K562 (cell line): ENCODE measurements around the gene ANKRD23. TPM values are rescaled to one million over a fixed set of nuclear protein-coding genes. Genes with fewer than 3 reads are reported as not detected.

Source experiments
- CHD4 ChIP-seq: fragments of 200-600 bp; sonication (generic); IDR thresholded peaks from 3 replicates; pipeline ENCODE4 v1.6.1; 2012; ENCODE audit warnings: low read depth, mild to moderate bottlenecking, mixed read lengths, low read length, inconsistent platforms; ENCODE audit not compliant: insufficient read depth, insufficient replicate concordance, poor library complexity, severe bottlenecking
- CTBP1 ChIP-seq: fragments of 450-650 bp; IDR thresholded peaks from 2 replicates; pipeline ENCODE4 v1.6.1; 2016; ENCODE audit warnings: borderline replicate concordance
- DMBX1 ChIP-seq: fragments of 250-450 bp; sonication (Bioruptor Pico); IDR thresholded peaks from 2 replicates; pipeline ENCODE4 v1.8.0; 2022; ENCODE audit warnings: inconsistent platforms, mild to moderate bottlenecking, moderate library complexity, borderline replicate concordance
- DNMT1 ChIP-seq: fragments of 450-650 bp; IDR thresholded peaks from 2 replicates; pipeline ENCODE4 v1.6.1; 2016; ENCODE audit warnings: antibody characterized with exemption, mild to moderate bottlenecking
- EWSR1 ChIP-seq: fragments of 450-650 bp; IDR thresholded peaks from 2 replicates; pipeline ENCODE4 v1.6.1; 2018; ENCODE audit warnings: borderline replicate concordance, mild to moderate bottlenecking, low read depth, moderate library complexity; ENCODE audit not compliant: partially characterized antibody
- FOS ChIP-seq: IDR thresholded peaks from 3 replicates; pipeline ENCODE4 v1.6.1; 2011; ENCODE audit not compliant: insufficient read length; ENCODE audit errors: extremely low read depth
- HDAC2 ChIP-seq: fragments of 450-650 bp; IDR thresholded peaks from 2 replicates; pipeline ENCODE4 v1.6.1; 2016; ENCODE audit warnings: mild to moderate bottlenecking
- L3MBTL2 ChIP-seq: fragments of 450-650 bp; IDR thresholded peaks from 2 replicates; pipeline ENCODE4 v1.6.1; 2016; ENCODE audit warnings: mild to moderate bottlenecking, moderate library complexity
- NBN ChIP-seq: fragments of 450-650 bp; IDR thresholded peaks from 2 replicates; pipeline ENCODE4 v1.6.1; 2016; ENCODE audit warnings: low read depth, mild to moderate bottlenecking
- NFE2L1 ChIP-seq: fragments of 450-650 bp; IDR thresholded peaks from 2 replicates; pipeline ENCODE4 v1.6.1; 2016; ENCODE audit warnings: missing genetic modification characterization, low read depth, mild to moderate bottlenecking, missing compliant biosample characterization, moderate library complexity, borderline replicate concordance
- NR4A1 ChIP-seq, 2 experiments: fragments of 250-450 bp in 1 of 2; fragments of 450-650 bp in 1 of 2; sonication (Bioruptor Pico) in 1 of 2; IDR thresholded peaks; 2 replicates each; pipeline versions ENCODE4 v1.4.0 to v1.6.1; 2016 to 2020; ENCODE audit warnings: mild to moderate bottlenecking in 2 of 2, missing compliant biosample characterization in 1 of 2, missing genetic modification characterization in 1 of 2, moderate library complexity in 1 of 2
- SMAD1 ChIP-seq: fragments of 150-350 bp; IDR thresholded peaks from 2 replicates; pipeline ENCODE4 v1.6.1; 2014; ENCODE audit warnings: low read length, low read depth; ENCODE audit not compliant: partially characterized antibody
- SMAD4 ChIP-seq: fragments of 250-450 bp; sonication (Bioruptor Pico); conservative IDR thresholded peaks from 2 replicates; pipeline ENCODE4 v1.8.0; 2021; ENCODE audit warnings: inconsistent platforms, mild to moderate bottlenecking, moderate library complexity
- SUPT5H ChIP-seq: fragments of 450-650 bp; IDR thresholded peaks from 2 replicates; pipeline ENCODE4 v1.6.1; 2016
- TEAD4 ChIP-seq, 2 experiments: sonication (generic) in 1 of 2; formaldehyde crosslinking in 1 of 2; IDR thresholded peaks; 2 replicates each; pipeline versions ENCODE4 v1.6.1 to v1.8.0; 2012 to 2022; ENCODE audit warnings: borderline replicate concordance in 1 of 2, inconsistent platforms in 1 of 2, low read length in 1 of 2, mild to moderate bottlenecking in 1 of 2, missing genetic modification reagents in 1 of 2
- TRIM28 ChIP-seq: fragments of 450-650 bp; IDR thresholded peaks from 2 replicates; pipeline ENCODE4 v1.6.1; 2017
- ZNF217 ChIP-seq: sonication (generic); formaldehyde crosslinking; IDR thresholded peaks from 2 replicates; pipeline ENCODE4 v1.8.0; 2022; ENCODE audit warnings: mild to moderate bottlenecking, missing genetic modification reagents
- ZNF274 ChIP-seq: IDR thresholded peaks from 2 replicates; pipeline ENCODE4 v1.6.1; 2011; ENCODE audit warnings: low read depth, mild to moderate bottlenecking, low read length, moderate library complexity, borderline replicate concordance
- ZNF408 ChIP-seq: fragments of 250-450 bp; sonication (Bioruptor Pico); IDR thresholded peaks from 2 replicates; pipeline ENCODE4 v1.4.0; 2020; ENCODE audit warnings: low read depth, mild to moderate bottlenecking, moderate library complexity
- ZNF696 ChIP-seq: fragments of 250-450 bp; sonication (Bioruptor Pico); conservative IDR thresholded peaks from 2 replicates; pipeline ENCODE4 v1.4.0; 2020; ENCODE audit warnings: mild to moderate bottlenecking, moderate library complexity
- ZNF77 ChIP-seq: fragments of 250-450 bp; sonication (Bioruptor Pico); IDR thresholded peaks from 2 replicates; pipeline ENCODE4 v1.5.0; 2020
- polyA plus RNA-seq, 8 experiments: library from polyadenylated mRNA; depleted of rRNA in 4 of 8; stranded (reverse) in 5 of 8; unstranded in 3 of 8; fragments of >200 nt; fragmentation: Nextera tagmentation in 2 of 8; fragmentation: Illumina TruSeq in 1 of 8; extraction: Ambion mirVana in 2 of 8; extraction: Trizol in 1 of 8; gene quantifications; 2 replicates each; pipeline versions ENCODE4 v1.2.1 to v1.2.3, GENCODE V29; 2011 to 2014; ENCODE audit warnings: inconsistent platforms in 1 of 8, missing spikeins in 1 of 8
- total RNA-seq, 7 experiments: library from RNA; depleted of rRNA in 6 of 7; stranded (reverse); fragments of >200 nt in 6 of 7; fragmentation: Illumina TruSeq in 2 of 7; extraction: Trizol in 2 of 7; gene quantifications; 2 replicates each; pipeline versions ENCODE4 v1.2.1 to v1.2.3, GENCODE V29; 2011 to 2021; ENCODE audit warnings: low replicate concordance in 1 of 7
- TF ChIP-seq, protein P1 (sequence below): sonication (generic); formaldehyde crosslinking; IDR thresholded peaks from 2 replicates; pipeline ENCODE4 v1.5.0; 2020; ENCODE audit warnings: missing genetic modification reagents
- TF ChIP-seq, protein P2 (sequence below): fragments of 450-650 bp; IDR thresholded peaks from 2 replicates; pipeline ENCODE4 v1.7.1; 2018; ENCODE audit warnings: mild to moderate bottlenecking, low read depth; ENCODE audit not compliant: partially characterized antibody
- TF ChIP-seq, protein P3 (sequence below): fragments of 450-650 bp; formaldehyde crosslinking; IDR thresholded peaks from 2 replicates; pipeline ENCODE4 v1.4.0; 2020; ENCODE audit warnings: mild to moderate bottlenecking

The ANKRD23 gene
- total and polyA plus RNA-seq, 9 of the 15 experiments (the other 6 are each of a cell fraction or from before 2014, with no cell fraction given): 0.32 to 4.8 (median 2.8) TPM

DNA sequence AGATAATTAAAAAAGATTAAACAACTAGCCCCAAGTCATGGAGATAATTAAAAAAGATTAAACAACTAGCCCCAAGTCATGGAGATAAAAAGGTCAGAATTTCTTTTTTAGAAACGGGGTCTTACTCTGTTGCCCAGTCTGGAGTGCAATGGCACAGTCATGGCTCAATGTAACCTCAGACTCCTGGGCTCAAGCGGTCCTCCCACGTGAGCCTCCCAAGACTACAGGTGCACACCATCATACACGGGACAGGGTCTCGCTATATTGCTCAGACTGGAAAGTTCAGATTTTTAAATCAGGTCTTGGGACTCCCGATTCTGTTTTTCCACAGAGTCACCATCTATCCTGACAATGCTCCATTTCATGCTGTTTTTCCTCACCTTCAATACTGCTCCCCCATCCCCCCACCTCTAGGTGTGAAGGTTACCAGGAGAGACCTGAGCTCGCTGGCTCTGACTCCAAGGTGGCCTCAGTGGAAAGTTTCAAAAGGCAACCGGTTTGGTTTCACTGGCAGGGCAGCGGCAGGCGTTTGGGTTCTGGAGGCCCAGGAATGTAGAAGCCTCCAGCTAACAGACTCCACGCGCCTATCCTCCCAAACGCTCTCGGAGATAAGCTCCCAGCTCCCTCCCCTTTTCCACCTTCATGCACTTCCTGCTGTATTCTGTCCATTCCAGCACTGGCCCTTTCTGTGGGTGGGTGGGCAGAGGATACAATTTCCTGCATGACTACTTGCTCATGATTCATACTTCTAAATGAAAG, 28.9 kb upstream of the ANKRD23 start (continued):
- TF ChIP-seq, protein P1, sequence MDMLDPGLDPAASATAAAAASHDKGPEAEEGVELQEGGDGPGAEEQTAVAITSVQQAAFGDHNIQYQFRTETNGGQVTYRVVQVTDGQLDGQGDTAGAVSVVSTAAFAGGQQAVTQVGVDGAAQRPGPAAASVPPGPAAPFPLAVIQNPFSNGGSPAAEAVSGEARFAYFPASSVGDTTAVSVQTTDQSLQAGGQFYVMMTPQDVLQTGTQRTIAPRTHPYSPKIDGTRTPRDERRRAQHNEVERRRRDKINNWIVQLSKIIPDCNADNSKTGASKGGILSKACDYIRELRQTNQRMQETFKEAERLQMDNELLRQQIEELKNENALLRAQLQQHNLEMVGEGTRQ (CRISPR knock-in tag): no peak
- TF ChIP-seq NR4A1 (CRISPR knock-in tag; IDR thresholded peaks at IDR 0.05) (no peak), NR4A1 (tag; IDR thresholded peaks at IDR 0.05) (no peak), SMAD4 (CRISPR knock-in tag) (0 out of 2 replicates have a peak, but pooled peaks have one; percentile 21), HDAC2 (no peak), TEAD4 (IDR thresholded peaks at IDR 0.05; ENCODE audit: low read length) (peak; percentile 22; the same call in 1 of the 2 replicates), TEAD4 (CRISPR knock-in tag; IDR thresholded peaks at IDR 0.05; ENCODE audit: borderline replicate concordance) (no peak), TRIM28 (no peak), FOS (no peak), EWSR1 (no peak), ZNF274 (no peak), DNMT1 (no peak), DMBX1 (CRISPR knock-in tag) (peak; percentile 44; the same call in 1 of the 2 replicates), ZNF408 (CRISPR knock-in tag) (no peak), ZNF696 (CRISPR knock-in tag) (no peak), SUPT5H (no peak), NBN (no peak), CTBP1 (no peak), NFE2L1 (no peak), ZNF77 (CRISPR knock-in tag) (no peak), CHD4 (no peak), L3MBTL2 (peak; percentile 41; the same call in 1 of the 2 replicates), SMAD1 (no peak), ZNF217 (no peak)
- TF ChIP-seq, protein P2, sequence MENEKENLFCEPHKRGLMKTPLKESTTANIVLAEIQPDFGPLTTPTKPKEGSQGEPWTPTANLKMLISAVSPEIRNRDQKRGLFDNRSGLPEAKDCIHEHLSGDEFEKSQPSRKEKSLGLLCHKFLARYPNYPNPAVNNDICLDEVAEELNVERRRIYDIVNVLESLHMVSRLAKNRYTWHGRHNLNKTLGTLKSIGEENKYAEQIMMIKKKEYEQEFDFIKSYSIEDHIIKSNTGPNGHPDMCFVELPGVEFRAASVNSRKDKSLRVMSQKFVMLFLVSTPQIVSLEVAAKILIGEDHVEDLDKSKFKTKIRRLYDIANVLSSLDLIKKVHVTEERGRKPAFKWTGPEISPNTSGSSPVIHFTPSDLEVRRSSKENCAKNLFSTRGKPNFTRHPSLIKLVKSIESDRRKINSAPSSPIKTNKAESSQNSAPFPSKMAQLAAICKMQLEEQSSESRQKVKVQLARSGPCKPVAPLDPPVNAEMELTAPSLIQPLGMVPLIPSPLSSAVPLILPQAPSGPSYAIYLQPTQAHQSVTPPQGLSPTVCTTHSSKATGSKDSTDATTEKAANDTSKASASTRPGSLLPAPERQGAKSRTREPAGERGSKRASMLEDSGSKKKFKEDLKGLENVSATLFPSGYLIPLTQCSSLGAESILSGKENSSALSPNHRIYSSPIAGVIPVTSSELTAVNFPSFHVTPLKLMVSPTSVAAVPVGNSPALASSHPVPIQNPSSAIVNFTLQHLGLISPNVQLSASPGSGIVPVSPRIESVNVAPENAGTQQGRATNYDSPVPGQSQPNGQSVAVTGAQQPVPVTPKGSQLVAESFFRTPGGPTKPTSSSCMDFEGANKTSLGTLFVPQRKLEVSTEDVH: no peak
- TF ChIP-seq, protein P3, sequence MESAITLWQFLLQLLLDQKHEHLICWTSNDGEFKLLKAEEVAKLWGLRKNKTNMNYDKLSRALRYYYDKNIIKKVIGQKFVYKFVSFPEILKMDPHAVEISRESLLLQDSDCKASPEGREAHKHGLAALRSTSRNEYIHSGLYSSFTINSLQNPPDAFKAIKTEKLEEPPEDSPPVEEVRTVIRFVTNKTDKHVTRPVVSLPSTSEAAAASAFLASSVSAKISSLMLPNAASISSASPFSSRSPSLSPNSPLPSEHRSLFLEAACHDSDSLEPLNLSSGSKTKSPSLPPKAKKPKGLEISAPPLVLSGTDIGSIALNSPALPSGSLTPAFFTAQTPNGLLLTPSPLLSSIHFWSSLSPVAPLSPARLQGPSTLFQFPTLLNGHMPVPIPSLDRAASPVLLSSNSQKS: no peak
